HepG2 (cell line): Measurements from ENCODE around the gene APEX2. TPM values are rescaled to one million over a fixed set of nuclear protein-coding genes. Genes with fewer than 3 reads are reported as not detected.

ENCODE experiments used
- ATAC-seq: fragments of 200-7000 bp; cut with Tn5 transposase; 3 replicates; pipeline ENCODE4 v1.9.1; 2020; ENCODE audit warnings: mild to moderate bottlenecking, moderate library complexity
- BruUV-seq: library from RNA; stranded (reverse); fragments of 400-500 nt; replicated peaks from 2 replicates; lab custom pipeline; 2021; lab: Mats Ljungman, UMichigan
- CTCF ChIA-PET: fragments of 300-600 bp; formaldehyde crosslinking; extraction: SDS; loops from one replicate; lab custom pipeline; 2021; ENCODE audit warnings: low total read pairs, inconsistent platforms, low intra/inter-chr PET ratio; lab: Yijun Ruan, JAX
- POLR2A ChIA-PET: fragments of 350-600 bp; sonication (Branson Sonifier 250); formaldehyde crosslinking; loops from one replicate; lab custom pipeline; 2020; ENCODE audit warnings: antibody characterized with exemption, inconsistent platforms; lab: Yijun Ruan, JAX
- DNase-seq: peaks from one replicate; pipeline ENCODE4 v3.0.0-alpha.2; 2015; ENCODE audit warnings: low spot score
- FAIRE-seq: peaks from 3 replicates; lab custom pipeline; 2011; peaks lifted over from hg19 to GRCh38; lab: Jason Lieb, UNC
- H2AFZ ChIP-seq: one replicate; pipeline ENCODE4 v1.6.1; 2011; ENCODE audit warnings: low read length, inconsistent platforms
- H3K27ac ChIP-seq: fragments of 300-600 bp; 3 replicates; pipeline ENCODE4 v1.8.0; 2011; ENCODE audit warnings: mixed run types, mild to moderate bottlenecking, mixed read lengths, low read length, inconsistent platforms; ENCODE audit not compliant: insufficient read depth; ENCODE audit errors: extremely low read length
- H3K27me3 ChIP-seq, 2 experiments: fragments of 200-600 bp in 1 of 2; 2 replicates in 1 of 2; 3 replicates in 1 of 2; pipeline versions ENCODE4 v1.6.0 to v1.8.0; 2011; ENCODE audit warnings: low read length in 2 of 2, mild to moderate bottlenecking in 2 of 2, moderate library complexity in 2 of 2, inconsistent platforms in 1 of 2; ENCODE audit not compliant: insufficient read depth in 2 of 2, control insufficient read depth in 1 of 2
- H3K36me3 ChIP-seq, 2 experiments: fragments of 200-600 bp in 1 of 2; replicated peaks in 1 of 2; 2 replicates in 1 of 2; 3 replicates in 1 of 2; pipeline versions ENCODE4 v1.5.1 to v1.8.0; 2011; ENCODE audit warnings: low read length in 2 of 2, inconsistent platforms in 1 of 2; ENCODE audit not compliant: insufficient read depth in 2 of 2, control insufficient read depth in 1 of 2
- H3K4me1 ChIP-seq: 2 replicates; pipeline ENCODE4 v1.5.1; 2012; ENCODE audit warnings: low read length, inconsistent platforms; ENCODE audit not compliant: insufficient read depth
- H3K4me2 ChIP-seq: 2 replicates; pipeline ENCODE4 v1.6.0; 2011; ENCODE audit warnings: low read depth, low read length, inconsistent platforms
- H3K4me3 ChIP-seq, 3 experiments: fragments of 200-600 bp in 1 of 3; sonication (generic), shearing (Covaris generic) in 1 of 3; replicated peaks in 1 of 3; 2 replicates each; pipeline ENCODE4 v1.5.1; 2011 to 2016; ENCODE audit warnings: low read length in 3 of 3, inconsistent platforms in 2 of 3, low read depth in 2 of 3, mild to moderate bottlenecking in 2 of 3, control low read depth in 1 of 3, mixed read lengths in 1 of 3; ENCODE audit not compliant: insufficient read depth in 1 of 3
- H3K79me2 ChIP-seq: one replicate; pipeline ENCODE4 v1.6.1; 2011; ENCODE audit warnings: low read length, inconsistent platforms; ENCODE audit not compliant: insufficient read depth
- H3K9ac ChIP-seq: 2 replicates; pipeline ENCODE4 v1.6.0; 2011; ENCODE audit warnings: mild to moderate bottlenecking, low read depth, low read length, inconsistent platforms; ENCODE audit not compliant: insufficient read depth
- H3K9me3 ChIP-seq: 2 replicates; pipeline ENCODE4 v1.5.1; 2012; ENCODE audit warnings: mild to moderate bottlenecking, low read length
- H4K20me1 ChIP-seq: 2 replicates; pipeline ENCODE4 v1.6.0; 2011; ENCODE audit warnings: inconsistent platforms, mild to moderate bottlenecking, low read length, moderate library complexity; ENCODE audit not compliant: insufficient read depth
- AHR ChIP-seq: IDR thresholded peaks from 2 replicates; pipeline ENCODE4 v1.6.1; 2018; ENCODE audit warnings: missing genetic modification reagents, missing compliant biosample characterization
- ASH2L ChIP-seq: fragments of 300-600, 200-600 bp; sonication (generic); IDR thresholded peaks from 2 replicates; pipeline ENCODE4 v1.7.0; 2017; ENCODE audit warnings: low read depth, mild to moderate bottlenecking, moderate library complexity, mixed read lengths, low read length; ENCODE audit not compliant: insufficient read length
- DPF2 ChIP-seq: sonication (generic); formaldehyde crosslinking; IDR thresholded peaks from 2 replicates; pipeline ENCODE4 v1.4.0; 2020; ENCODE audit warnings: mild to moderate bottlenecking, low read depth, missing genetic modification reagents, borderline replicate concordance
- MTF1 ChIP-seq: sonication (generic); formaldehyde crosslinking; IDR thresholded peaks from 2 replicates; pipeline ENCODE4 v1.5.0; 2020; ENCODE audit warnings: missing genetic modification reagents
- MZF1 ChIP-seq: sonication (generic); formaldehyde crosslinking; IDR thresholded peaks from 2 replicates; pipeline ENCODE4 v1.8.1; 2023; ENCODE audit warnings: mild to moderate bottlenecking, missing genetic modification reagents, borderline replicate concordance
- NCOA2 ChIP-seq: sonication (generic); formaldehyde crosslinking; IDR thresholded peaks from 2 replicates; pipeline ENCODE4 v1.8.0; 2022; ENCODE audit warnings: inconsistent platforms
- YEATS4 ChIP-seq: sonication (generic); formaldehyde crosslinking; IDR thresholded peaks from 2 replicates; pipeline ENCODE4 v1.4.0; 2020; ENCODE audit warnings: missing genetic modification reagents, borderline replicate concordance
- ZNF232 ChIP-seq: sonication (generic); formaldehyde crosslinking; IDR thresholded peaks from 2 replicates; pipeline ENCODE4 v1.4.0; 2020; ENCODE audit warnings: missing genetic modification reagents, borderline replicate concordance
- ZNF33B ChIP-seq: sonication (generic); formaldehyde crosslinking; IDR thresholded peaks from 2 replicates; pipeline ENCODE4 v1.5.1; 2020; ENCODE audit warnings: mild to moderate bottlenecking, missing genetic modification reagents
- ZNF614 ChIP-seq: IDR thresholded peaks from 2 replicates; pipeline ENCODE4 v1.6.1; 2018; ENCODE audit warnings: missing biosample characterization, missing genetic modification reagents, inconsistent platforms, borderline replicate concordance
- ZNF678 ChIP-seq: sonication (generic); formaldehyde crosslinking; IDR thresholded peaks from 2 replicates; pipeline ENCODE4 v1.4.0; 2020; ENCODE audit warnings: mild to moderate bottlenecking, missing genetic modification reagents
- ZSCAN30 ChIP-seq: sonication (generic); formaldehyde crosslinking; IDR thresholded peaks from 2 replicates; pipeline ENCODE4 v1.5.0; 2020; ENCODE audit warnings: mild to moderate bottlenecking, missing genetic modification reagents
- WGBS: methylation state at CpG from one replicate; pipeline ENCODE4 v1.1.6; 2017; ENCODE audit warnings: low lambda C conversion rate; 5-methylcytosine and 5-hydroxymethylcytosine counted together
- in situ Hi-C: cut with HindIII; loops from 2 replicates; pipeline ENCODE4 v1.10.0; 2017; ENCODE audit warnings: low pct_unique_long_range_greater_than_20kb; ENCODE audit not compliant: extremely low pct_ligation_motif_present
- intact Hi-C: fragments of 100-400 bp; cut with micrococcal nuclease; formaldehyde crosslinking; loops from one replicate; pipeline ENCODE4 v1.10.0; 2022; ENCODE audit not compliant: unreplicated experiment
- polyA plus RNA-seq, 8 experiments: library from polyadenylated mRNA; depleted of rRNA in 3 of 8; stranded (reverse) in 7 of 8; unstranded in 1 of 8; fragments of >200 nt; fragmentation: Illumina TruSeq in 4 of 8; extraction: Trizol in 4 of 8; gene quantifications; 2 replicates each; pipeline versions ENCODE4 v1.2.1 to v1.2.3, GENCODE V29; 2011 to 2016; ENCODE audit warnings: low read depth in 4 of 8, missing spikeins in 1 of 8, mixed read lengths in 1 of 8; ENCODE audit not compliant: insufficient read depth in 1 of 8
- total RNA-seq, 5 experiments: library from RNA; depleted of rRNA; stranded (reverse); fragments of >200 nt; fragmentation: Illumina TruSeq; extraction: Trizol; gene quantifications; 2 replicates each; pipeline ENCODE4 v1.2.3, GENCODE V29; 2016; ENCODE audit warnings: low read depth in 1 of 5
- TF ChIP-seq, protein P1 (sequence below): sonication (generic); formaldehyde crosslinking; IDR thresholded peaks from 2 replicates; pipeline ENCODE4 v1.4.0; 2020; ENCODE audit warnings: missing genetic modification reagents, borderline replicate concordance
- TF ChIP-seq, protein P2 (sequence below): sonication (generic); formaldehyde crosslinking; conservative IDR thresholded peaks from 2 replicates; pipeline ENCODE4 v1.8.0; 2022; ENCODE audit warnings: mild to moderate bottlenecking, moderate library complexity, missing genetic modification reagents
- TF ChIP-seq, protein P3 (sequence below): sonication (generic); formaldehyde crosslinking; IDR thresholded peaks from 2 replicates; pipeline ENCODE4 v1.8.0; 2022; ENCODE audit warnings: mild to moderate bottlenecking, missing genetic modification reagents, moderate library complexity
- TF ChIP-seq, protein P4 (sequence below): IDR thresholded peaks from 2 replicates; pipeline ENCODE4 v1.6.1; 2018; ENCODE audit warnings: missing genetic modification reagents, mild to moderate bottlenecking, missing compliant biosample characterization
- TF ChIP-seq, protein P5 (sequence below): sonication (generic); formaldehyde crosslinking; conservative IDR thresholded peaks from 2 replicates; pipeline ENCODE4 v1.4.0; 2020; ENCODE audit warnings: missing genetic modification reagents

Gene APEX2
- total and polyA plus RNA-seq, 2 of the 13 experiments (the other 11 are each of a cell fraction or from before 2014, with no cell fraction given) = 12.7 to 17.8 TPM

DNA sequence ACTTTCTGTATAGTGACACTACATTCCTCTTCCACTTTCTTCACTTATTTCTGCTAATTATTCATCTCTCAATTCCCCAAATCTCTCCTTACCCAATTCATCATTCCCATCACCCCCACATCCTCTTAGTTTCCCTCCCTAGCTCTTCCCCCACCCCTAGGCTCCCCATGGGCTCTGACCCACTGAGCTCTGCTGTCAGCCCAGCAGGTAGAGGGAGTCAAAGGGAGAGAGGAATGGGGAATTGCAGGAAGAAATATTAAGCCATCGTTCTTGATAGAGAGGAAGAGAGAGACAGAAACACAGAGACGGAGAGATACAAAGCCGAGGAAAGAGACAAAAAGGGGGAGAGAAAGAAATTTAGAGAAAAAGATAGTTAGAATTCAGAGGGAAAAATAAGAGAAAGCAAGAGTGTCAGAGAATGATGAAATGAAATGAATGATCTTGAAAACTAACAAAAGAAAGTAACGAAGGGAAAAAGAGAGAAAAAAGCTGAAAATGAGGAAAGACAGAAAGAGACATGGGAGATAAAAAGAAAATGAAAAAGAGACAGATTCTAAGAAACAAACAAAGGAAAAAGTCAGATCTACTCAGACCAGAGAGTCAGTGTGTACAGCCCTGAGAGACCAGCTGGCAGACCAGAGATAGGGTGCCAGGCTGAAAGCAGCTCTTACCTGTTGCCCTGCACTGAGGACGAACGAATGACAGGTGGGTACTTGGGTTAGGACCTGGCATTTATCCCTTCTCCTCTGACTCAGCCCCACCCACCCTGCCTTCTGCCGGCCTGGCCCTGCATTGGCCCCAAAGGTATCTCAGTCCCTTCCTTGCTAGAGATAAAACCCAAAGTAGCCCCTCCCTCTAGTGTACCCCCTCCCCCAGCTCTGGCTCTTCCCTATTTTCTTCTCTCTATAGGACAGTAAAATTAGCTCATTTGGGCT, 30.4 kb downstream of the APEX2 start, which contains the start of gene ALAS2:
Gene ALAS2, minus strand, starts transcription at position 707 of the 935 bp plus-strand sequence. CDS start 4,977 bp downstream, outside the sequence.
- no TSS peak for BruUV-seq
- Histone ChIP-seq H2AFZ (no peak within 1 kb of the TSS), H3K4me3 (no peak within 1 kb of the TSS), H3K4me1 (peaks cover 11% of the 10 kb centered on the region; the same call in 1 of the 2 replicates), H3K9me3 (no peaks in the 10 kb centered on the region), H3K4me2 (no peak within 1 kb of the TSS), H4K20me1 (no peaks in the 10 kb centered on the region), H3K79me2 (no peaks in the 10 kb centered on the region), H3K36me3 (no peaks in the 10 kb centered on the region), H3K27me3 (no peaks in the 10 kb centered on the region), H3K9ac (no peak within 1 kb of the TSS), H3K27ac (no peak within 1 kb of the TSS)
- CTCF ChIA-PET = no interaction called here
- no peak for FAIRE-seq
- DNase-seq = no peak
- POLR2A ChIA-PET = no interaction called here
- intact Hi-C loops (no loop called here), in situ Hi-C loops (no loop called here)
- WGBS = 14% methylated on average over 5 of the region's 7 CpGs
- no peak for ATAC-seq
- TF ChIP-seq ZNF678 (no peak), ASH2L (no peak), MTF1 (CRISPR knock-in tag) (no peak), ZSCAN30 (no peak), DPF2 (no peak), ZNF33B (CRISPR knock-in tag) (no peak), NCOA2 (CRISPR knock-in tag) (no peak), ZNF232 (CRISPR knock-in tag) (no peak), MZF1 (no peak), AHR (CRISPR knock-in tag) (no peak), ZNF614 (CRISPR knock-in tag) (no peak), YEATS4 (CRISPR knock-in tag) (no peak)
- TF ChIP-seq, protein P1, sequence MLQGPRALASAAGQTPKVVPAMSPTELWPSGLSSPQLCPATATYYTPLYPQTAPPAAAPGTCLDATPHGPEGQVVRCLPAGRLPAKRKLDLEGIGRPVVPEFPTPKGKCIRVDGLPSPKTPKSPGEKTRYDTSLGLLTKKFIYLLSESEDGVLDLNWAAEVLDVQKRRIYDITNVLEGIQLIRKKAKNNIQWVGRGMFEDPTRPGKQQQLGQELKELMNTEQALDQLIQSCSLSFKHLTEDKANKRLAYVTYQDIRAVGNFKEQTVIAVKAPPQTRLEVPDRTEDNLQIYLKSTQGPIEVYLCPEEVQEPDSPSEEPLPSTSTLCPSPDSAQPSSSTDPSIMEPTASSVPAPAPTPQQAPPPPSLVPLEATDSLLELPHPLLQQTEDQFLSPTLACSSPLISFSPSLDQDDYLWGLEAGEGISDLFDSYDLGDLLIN = no peak
- TF ChIP-seq, protein P2, sequence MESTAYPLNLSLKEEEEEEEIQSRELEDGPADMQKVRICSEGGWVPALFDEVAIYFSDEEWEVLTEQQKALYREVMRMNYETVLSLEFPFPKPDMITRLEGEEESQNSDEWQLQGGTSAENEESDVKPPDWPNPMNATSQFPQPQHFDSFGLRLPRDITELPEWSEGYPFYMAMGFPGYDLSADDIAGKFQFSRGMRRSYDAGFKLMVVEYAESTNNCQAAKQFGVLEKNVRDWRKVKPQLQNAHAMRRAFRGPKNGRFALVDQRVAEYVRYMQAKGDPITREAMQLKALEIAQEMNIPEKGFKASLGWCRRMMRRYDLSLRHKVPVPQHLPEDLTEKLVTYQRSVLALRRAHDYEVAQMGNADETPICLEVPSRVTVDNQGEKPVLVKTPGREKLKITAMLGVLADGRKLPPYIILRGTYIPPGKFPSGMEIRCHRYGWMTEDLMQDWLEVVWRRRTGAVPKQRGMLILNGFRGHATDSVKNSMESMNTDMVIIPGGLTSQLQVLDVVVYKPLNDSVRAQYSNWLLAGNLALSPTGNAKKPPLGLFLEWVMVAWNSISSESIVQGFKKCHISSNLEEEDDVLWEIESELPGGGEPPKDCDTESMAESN (CRISPR knock-in tag) = no peak
- TF ChIP-seq, protein P3, sequence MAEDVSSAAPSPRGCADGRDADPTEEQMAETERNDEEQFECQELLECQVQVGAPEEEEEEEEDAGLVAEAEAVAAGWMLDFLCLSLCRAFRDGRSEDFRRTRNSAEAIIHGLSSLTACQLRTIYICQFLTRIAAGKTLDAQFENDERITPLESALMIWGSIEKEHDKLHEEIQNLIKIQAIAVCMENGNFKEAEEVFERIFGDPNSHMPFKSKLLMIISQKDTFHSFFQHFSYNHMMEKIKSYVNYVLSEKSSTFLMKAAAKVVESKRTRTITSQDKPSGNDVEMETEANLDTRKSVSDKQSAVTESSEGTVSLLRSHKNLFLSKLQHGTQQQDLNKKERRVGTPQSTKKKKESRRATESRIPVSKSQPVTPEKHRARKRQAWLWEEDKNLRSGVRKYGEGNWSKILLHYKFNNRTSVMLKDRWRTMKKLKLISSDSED (CRISPR knock-in tag) = no peak
- TF ChIP-seq, protein P4, sequence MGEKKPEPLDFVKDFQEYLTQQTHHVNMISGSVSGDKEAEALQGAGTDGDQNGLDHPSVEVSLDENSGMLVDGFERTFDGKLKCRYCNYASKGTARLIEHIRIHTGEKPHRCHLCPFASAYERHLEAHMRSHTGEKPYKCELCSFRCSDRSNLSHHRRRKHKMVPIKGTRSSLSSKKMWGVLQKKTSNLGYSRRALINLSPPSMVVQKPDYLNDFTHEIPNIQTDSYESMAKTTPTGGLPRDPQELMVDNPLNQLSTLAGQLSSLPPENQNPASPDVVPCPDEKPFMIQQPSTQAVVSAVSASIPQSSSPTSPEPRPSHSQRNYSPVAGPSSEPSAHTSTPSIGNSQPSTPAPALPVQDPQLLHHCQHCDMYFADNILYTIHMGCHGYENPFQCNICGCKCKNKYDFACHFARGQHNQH (CRISPR knock-in tag) = no peak
- TF ChIP-seq, protein P5, sequence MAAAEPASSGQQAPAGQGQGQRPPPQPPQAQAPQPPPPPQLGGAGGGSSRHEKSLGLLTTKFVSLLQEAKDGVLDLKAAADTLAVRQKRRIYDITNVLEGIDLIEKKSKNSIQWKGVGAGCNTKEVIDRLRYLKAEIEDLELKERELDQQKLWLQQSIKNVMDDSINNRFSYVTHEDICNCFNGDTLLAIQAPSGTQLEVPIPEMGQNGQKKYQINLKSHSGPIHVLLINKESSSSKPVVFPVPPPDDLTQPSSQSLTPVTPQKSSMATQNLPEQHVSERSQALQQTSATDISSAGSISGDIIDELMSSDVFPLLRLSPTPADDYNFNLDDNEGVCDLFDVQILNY (CRISPR knock-in tag) = no peak
